Measurements from ENCODE around the gene MBLAC1. TPM values are rescaled to one million over a fixed set of nuclear protein-coding genes. Genes with fewer than 3 reads are reported as not detected.

MBLAC1 gene
- polyA plus RNA-seq, 3 donors = 0.57 to 0.81 (median 0.59) TPM

- Mint-ChIP-seq H3K4me3 (no peak overlapping the region), H3K4me1 (peaks cover 28% of the 10 kb centered on the region), H3K36me3 (peaks cover 37 to 53% of the 10 kb centered on the region in 2 donors), H3K27me3 (ENCODE audit: low read depth in 3 of 3) (peaks cover 4 to 15% (median 12%) of the 10 kb centered on the region in 3 donors), H3K27ac (peak overlapping the region in 3 of 7 donors; percentile 10 to 68 (median 20)), H3K9me3 (peaks cover 0 to 7% (median 4%) of the 10 kb centered on the region in 7 donors)
- no peak for TF ChIP-seq CTCF (IDR thresholded peaks at IDR 0.05)
- no peak overlapping the region for H3K4me3 ChIP-seq (replicated peaks in 1 of 3; ENCODE audit: low read depth in 2 of 3, low read length in 3 of 3)
- no peaks in the 10 kb centered on the region for H3K9me3 ChIP-seq (replicated peaks in 1 of 2; ENCODE audit: control insufficient read depth in 1 of 2, insufficient read depth in 1 of 2, low read length in 2 of 2)
- intact Hi-C loops (cut with micrococcal nuclease) = no loop called here
- no peak for DNase-seq
- WGBS (ENCODE audit: insufficient coverage) = 98% methylated on average over 7 of the region's 7 CpGs
- peaks cover 27% of the 10 kb centered on the region in 2 donors for H3K4me1 ChIP-seq (ENCODE audit: control insufficient read depth in 1 of 2, insufficient read depth in 2 of 2, low read length in 2 of 2)
- H3K4me2 ChIP-seq (replicated peaks; ENCODE audit: extremely low read depth, low read length, poor library complexity, severe bottlenecking) = no peak overlapping the region
- H4K20me1 ChIP-seq (ENCODE audit: insufficient read depth, low read length) = peaks cover 21% of the 10 kb centered on the region
- peaks cover 46% of the 10 kb centered on the region for H3K79me2 ChIP-seq (ENCODE audit: insufficient read depth, low read length)
- no peak overlapping the region for H3K9ac ChIP-seq (ENCODE audit: insufficient read depth, low read length, poor library complexity, severe bottlenecking)
- H2AFZ ChIP-seq (ENCODE audit: insufficient read depth, low read depth, low read length, poor library complexity, severe bottlenecking) = no peak overlapping the region
- H3K27me3 ChIP-seq (ENCODE audit: control insufficient read depth in 2 of 2, insufficient read depth in 2 of 2, low read length in 2 of 2) = no peaks in the 10 kb centered on the region
- H3K36me3 ChIP-seq (replicated peaks in 1 of 2; ENCODE audit: control insufficient read depth in 1 of 2, insufficient read depth in 2 of 2, low read length in 2 of 2) = peaks cover 36 to 55% of the 10 kb centered on the region in 2 donors
- H3K27ac ChIP-seq (ENCODE audit: low read depth in 1 of 2, low read length in 2 of 2) = no peak overlapping the region
Observed at GRCh38 chr7:100079024-100079560, 47.7 kb upstream of the MBLAC1 start.

GRCh38 chr7:100080907-100081534, 45.7 kb upstream of the MBLAC1 start:
- H3K79me2 ChIP-seq (ENCODE audit: insufficient read depth, low read length) = peaks cover 46% of the 10 kb centered on the region

More at GRCh38 chr7:100080907-100081534, 45.7 kb upstream of the MBLAC1 start:
- WGBS (ENCODE audit: insufficient coverage) = 1% methylated on average over 24 of the region's 34 CpGs
- peak overlapping the region; percentile 46 to 86 for H3K27ac ChIP-seq (ENCODE audit: low read depth in 1 of 2, low read length in 2 of 2)
- peak overlapping the region; percentile 94 for H3K4me2 ChIP-seq (replicated peaks; ENCODE audit: extremely low read depth, low read length, poor library complexity, severe bottlenecking)
- H3K4me3 ChIP-seq (replicated peaks in 1 of 3; ENCODE audit: low read depth in 2 of 3, low read length in 3 of 3) = peak overlapping the region; percentile 44 to 94 (median 81)
- H3K9me3 ChIP-seq (replicated peaks in 1 of 2; ENCODE audit: control insufficient read depth in 1 of 2, insufficient read depth in 1 of 2, low read length in 2 of 2) = no peaks in the 10 kb centered on the region
- H2AFZ ChIP-seq (ENCODE audit: insufficient read depth, low read depth, low read length, poor library complexity, severe bottlenecking) = peak overlapping the region; percentile 81
- Mint-ChIP-seq H3K27me3 (ENCODE audit: low read depth in 3 of 3) (peaks cover 5 to 15% (median 13%) of the 10 kb centered on the region in 3 donors), H3K4me1 (peaks cover 34% of the 10 kb centered on the region), H3K36me3 (peaks cover 18 to 33% of the 10 kb centered on the region in 2 donors), H3K27ac (peak overlapping the region; percentile 80 to 93 (median 87)), H3K4me3 (peak overlapping the region; percentile 82 to 92), H3K9me3 (peaks cover 0 to 5% (median 0%) of the 10 kb centered on the region in 7 donors)
- peaks cover 21% of the 10 kb centered on the region for H4K20me1 ChIP-seq (ENCODE audit: insufficient read depth, low read length)
- no peaks in the 10 kb centered on the region for H3K27me3 ChIP-seq (ENCODE audit: control insufficient read depth in 2 of 2, insufficient read depth in 2 of 2, low read length in 2 of 2)
- H3K9ac ChIP-seq (ENCODE audit: insufficient read depth, low read length, poor library complexity, severe bottlenecking) = peak overlapping the region; percentile 86
- TF ChIP-seq CTCF (IDR thresholded peaks at IDR 0.05) = no peak
- H3K36me3 ChIP-seq (replicated peaks in 1 of 2; ENCODE audit: control insufficient read depth in 1 of 2, insufficient read depth in 2 of 2, low read length in 2 of 2) = peaks cover 17 to 35% of the 10 kb centered on the region in 2 donors
- H3K4me1 ChIP-seq (ENCODE audit: control insufficient read depth in 1 of 2, insufficient read depth in 2 of 2, low read length in 2 of 2) = peaks cover 34% of the 10 kb centered on the region in 2 donors
- intact Hi-C loops (cut with micrococcal nuclease) = loop anchor here (10.0 kb wide), 1 partner anchor 66 kb away; the partner anchor contains the start of gene ZKSCAN1 (in 2 of the 2)
- no peak for DNase-seq
